ENCODE measurements around the gene TREML2.
"Not testable (repeated sequence)": the region's sequence is repeated elsewhere in the genome, so short reads cannot be mapped to it uniquely, and the experiment has no call there.

The TREML2 gene

DNA sequence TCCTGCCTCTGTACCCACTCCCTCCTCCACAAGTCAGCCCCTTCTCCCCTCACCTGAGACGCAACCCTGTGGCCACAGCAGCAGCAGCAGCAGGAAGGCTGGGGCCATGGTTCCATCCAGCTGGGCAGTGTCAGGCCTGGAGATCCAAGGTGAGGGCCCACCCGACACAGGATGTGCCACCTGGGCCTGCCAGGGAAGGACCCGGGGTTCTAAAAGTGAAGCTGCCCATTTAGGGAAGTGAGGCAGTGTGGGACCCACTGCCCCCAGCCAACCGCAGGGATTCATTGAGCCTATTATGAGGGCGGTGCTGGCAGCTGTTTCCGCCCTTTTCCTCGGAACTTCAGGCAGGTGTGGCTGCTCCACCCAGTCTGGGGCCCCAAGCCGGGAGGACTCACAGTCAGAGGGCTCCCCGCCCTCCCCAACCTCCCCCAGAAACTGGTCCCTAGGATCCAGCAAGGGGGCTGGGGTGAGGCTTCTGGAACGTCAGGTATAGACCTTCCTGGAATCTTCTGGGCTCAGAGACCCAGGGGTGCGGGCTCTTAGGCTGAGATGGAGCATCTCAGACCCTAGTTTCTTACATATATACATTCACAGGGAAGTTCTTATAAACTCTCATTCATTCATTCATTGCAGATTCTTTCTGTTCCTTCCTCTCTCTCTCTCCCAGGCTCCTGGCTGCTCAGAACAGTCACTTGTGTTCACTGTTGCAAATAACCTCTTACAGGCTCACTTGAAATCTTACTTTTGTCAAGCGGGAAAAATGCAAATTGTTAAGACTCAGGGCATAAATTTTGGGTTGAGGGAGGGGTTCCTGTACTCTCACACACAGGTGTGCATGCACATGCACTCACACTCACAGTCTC lies at the start of gene TREML2:
Gene TREML2 (minus strand): TSS at position 249 of the 863 bp plus-strand sequence. CDS start 141 bp downstream, at position 108.
- peak; percentile 44 for DNase-seq

DNA sequence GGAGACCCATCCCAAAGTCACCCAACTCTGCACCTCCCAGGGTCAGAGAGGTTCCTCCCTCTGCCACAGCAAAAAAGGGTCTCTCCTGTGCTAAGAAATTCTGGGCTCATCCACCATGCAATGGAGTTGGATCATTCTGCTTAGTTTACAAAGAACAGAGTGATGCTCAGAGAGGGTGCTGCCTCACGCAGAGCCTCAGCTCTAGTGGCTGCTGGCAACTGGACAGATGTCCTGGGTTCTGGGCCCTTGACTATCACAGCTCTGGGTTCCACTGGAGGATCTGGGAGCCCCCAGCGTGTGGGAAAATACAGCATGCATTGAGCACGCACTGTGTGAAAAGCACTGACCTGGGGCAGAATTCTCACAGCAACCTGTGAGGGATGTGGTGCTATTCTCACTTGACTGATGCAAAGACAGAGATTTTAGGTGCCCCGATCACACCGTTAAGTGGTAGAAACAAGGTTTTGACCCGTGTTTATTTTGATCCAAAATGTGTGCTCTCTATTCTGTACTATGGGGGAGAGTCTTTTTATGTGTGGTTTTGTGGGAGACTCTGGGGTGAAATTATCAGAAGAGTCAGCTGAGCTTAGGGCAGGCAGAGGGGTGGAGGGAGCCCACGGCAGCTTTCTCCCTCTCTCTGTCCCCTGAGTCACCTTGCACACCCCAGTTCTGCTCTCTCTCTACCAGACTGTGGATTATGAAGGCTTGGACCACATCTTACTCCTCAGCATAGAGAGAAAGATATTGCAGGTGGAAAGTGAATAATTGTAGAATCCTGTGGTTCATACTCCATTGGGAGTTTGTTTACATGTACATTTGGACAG lies 47.1 kb upstream of the TREML2 start:
- DNase-seq, result no peak

GRCh38 chr6:41247288-41247865 lies 46.4 kb upstream of the TREML2 start:
- no peak for DNase-seq

DNA sequence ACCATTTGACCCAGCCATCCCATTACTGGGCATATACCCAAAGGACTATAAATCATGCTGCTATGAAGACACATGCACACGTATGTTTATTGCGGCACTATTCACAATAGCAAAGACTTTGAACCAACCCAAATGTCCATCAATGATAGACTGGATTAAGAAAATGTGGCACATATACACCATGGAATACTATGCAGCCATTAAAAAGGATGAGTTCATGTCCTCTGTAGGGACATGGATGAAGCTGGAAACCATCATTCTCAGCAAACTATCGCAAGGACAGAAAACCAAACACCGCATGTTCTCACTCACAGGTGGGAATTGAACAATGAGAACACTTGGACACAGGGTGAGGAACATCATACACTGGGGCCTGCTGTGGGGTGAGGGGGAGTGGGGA lies 45.6 kb upstream of the TREML2 start:
- DNase-seq, result not testable (repeated sequence)

DNA sequence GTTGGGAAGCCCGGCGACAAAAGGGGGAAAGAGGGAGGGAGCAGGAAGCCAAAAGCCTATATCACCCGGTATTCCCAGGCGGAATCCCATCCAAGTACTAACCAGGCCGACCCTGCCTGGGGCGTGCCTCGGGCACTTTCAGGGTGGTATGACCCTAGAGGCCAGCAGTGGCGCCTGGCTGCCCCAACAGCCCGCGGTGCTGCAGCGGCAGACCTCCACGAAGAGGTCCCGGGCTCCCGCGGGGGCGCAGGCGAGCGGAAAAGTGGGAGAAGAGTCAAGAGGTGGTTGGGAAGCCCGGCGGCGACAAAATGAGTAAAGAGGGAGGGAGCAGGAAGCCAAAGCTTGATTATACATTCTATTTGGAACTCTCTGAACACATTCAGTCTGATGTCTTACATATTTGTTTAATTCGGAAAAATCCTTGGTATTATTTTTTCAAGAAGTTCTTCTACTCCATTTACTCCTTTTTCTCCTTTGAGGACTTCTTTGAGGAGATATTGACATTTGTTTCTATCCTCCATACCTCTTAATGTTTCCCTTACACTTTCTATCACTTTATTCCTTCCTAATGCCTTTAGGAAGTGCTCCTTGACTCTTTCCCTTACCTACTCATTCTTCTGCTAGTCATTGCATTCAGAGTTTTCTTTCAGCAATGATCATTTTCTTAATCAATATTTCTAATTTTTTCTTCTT lies 38.7 kb upstream of the TREML2 start:
- no peak for DNase-seq

DNA sequence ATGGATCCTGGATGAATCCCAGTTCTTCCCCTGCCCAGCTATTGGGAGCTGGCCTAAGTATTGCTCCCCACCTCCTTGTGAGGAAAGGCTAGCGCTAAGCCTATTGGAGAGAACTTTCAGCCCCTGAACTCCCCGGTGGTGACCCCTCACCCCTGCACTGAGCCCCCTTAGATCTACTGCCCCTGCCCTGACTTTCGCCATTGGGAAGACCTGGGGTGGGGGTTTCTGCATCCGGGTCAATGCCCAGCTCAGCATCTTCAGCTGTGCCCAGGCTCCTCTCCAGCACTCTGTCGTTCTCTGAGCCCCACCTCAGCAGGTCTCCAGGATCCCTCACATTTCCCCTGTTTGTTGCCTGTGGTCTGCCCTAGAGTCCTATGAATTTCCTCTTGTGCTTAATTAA lies 36.2 kb upstream of the TREML2 start:
- no peak for DNase-seq

- no peak for DNase-seq
Measured at GRCh38 chr6:41236276-41236675, 35.3 kb upstream of the TREML2 start.

DNA sequence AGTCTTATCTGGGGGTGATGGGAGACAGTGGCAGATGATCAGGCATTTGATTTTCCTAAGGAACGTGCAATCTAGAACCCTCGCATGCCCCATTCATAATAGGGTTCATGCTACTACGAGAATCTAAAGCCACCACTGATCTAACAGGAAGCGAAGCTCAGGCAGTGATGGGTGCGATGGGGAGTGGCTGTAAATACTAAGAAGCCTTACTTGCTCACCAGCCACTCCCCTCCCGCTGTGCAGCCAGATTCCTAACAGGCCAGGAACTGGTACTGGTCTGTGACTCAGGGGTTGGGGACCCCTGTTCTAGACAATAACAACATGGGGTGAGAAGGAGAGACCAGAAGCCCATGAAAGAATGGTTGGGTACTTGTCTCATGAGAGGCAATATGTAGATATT lies 31.7 kb upstream of the TREML2 start:
- DNase-seq, result no peak

- no peak for DNase-seq
Measured at GRCh38 chr6:41231246-41231645, 30.3 kb upstream of the TREML2 start.

DNA sequence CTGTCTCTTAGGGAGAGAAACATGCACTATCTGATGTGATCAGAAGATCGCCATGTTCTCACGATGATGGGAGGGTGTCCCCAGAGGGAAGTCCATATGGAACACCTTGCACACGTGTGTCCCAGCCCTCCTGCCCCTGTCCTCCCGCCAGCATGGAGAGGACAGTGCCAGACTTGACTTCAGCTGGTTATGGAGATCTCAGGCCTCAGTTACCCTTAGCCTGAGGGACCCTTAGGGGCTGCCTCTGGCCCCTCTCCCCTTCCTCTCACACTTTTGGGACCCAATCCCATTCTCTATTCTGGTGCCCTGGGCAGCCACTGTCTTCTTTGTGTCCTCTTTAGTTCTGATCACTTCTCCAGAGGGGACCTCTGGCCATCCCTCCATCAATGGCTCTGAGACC lies 28.8 kb upstream of the TREML2 start:
- no peak for DNase-seq

GRCh38 chr6:41228616-41229015 lies 27.7 kb upstream of the TREML2 start:
- DNase-seq, result no peak

GRCh38 chr6:41228096-41228495 lies 27.1 kb upstream of the TREML2 start, which contains the start of gene TREML4:
Gene TREML4 (plus strand): TSS chr6:41228349. CDS start chr6:41228428, 79 bp downstream.
- DNase-seq, result no peak

- no peak for DNase-seq
Measured at GRCh38 chr6:41226752-41227151, 25.8 kb upstream of the TREML2 start.

DNA sequence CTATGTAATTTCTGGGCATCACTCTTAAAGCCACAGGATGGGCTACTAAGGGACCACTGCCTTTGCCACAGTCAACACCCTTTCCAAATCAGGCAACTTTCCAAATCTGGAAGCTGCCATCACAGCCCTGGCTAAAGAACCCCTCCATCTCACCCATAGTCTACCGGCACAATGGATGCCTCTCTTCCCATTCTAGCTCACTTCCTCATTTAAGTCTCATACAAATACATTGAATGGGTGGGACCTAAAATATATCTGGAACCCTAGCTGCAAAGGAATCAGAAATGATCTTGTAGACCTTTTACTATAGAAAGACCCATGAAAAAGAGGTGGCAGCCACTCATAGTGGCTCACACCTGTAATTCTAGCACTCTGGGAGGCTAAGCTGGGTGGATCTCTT lies 23.9 kb upstream of the TREML2 start:
- DNase-seq, result no peak

GRCh38 chr6:41222513-41222912 lies 21.6 kb upstream of the TREML2 start:
- no peak for DNase-seq

DNA sequence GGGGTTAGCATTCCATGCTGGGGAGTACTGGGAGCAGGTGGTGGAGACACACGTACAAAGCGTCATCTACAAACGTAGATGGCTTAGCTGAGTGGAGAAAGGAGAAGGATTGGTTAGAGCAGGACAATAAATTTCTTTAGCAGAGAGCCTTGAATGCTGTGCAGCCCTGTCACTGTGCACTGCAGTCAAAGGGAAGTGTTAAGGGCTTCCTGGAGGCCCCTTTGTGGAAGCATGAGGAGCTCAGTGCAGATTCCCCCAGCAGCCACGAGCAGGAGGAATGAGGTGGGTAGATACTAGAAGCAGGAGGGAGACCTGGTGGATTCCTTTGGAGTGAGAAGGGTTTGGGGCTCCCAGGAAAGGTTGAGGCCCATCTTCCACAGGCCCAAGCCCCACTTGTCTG lies 21.1 kb upstream of the TREML2 start:
- DNase-seq, result no peak

GRCh38 chr6:41216616-41217015 lies 15.7 kb upstream of the TREML2 start:
- no peak for DNase-seq

- no peak for DNase-seq
Measured at GRCh38 chr6:41215777-41216176, 14.8 kb upstream of the TREML2 start.

DNA sequence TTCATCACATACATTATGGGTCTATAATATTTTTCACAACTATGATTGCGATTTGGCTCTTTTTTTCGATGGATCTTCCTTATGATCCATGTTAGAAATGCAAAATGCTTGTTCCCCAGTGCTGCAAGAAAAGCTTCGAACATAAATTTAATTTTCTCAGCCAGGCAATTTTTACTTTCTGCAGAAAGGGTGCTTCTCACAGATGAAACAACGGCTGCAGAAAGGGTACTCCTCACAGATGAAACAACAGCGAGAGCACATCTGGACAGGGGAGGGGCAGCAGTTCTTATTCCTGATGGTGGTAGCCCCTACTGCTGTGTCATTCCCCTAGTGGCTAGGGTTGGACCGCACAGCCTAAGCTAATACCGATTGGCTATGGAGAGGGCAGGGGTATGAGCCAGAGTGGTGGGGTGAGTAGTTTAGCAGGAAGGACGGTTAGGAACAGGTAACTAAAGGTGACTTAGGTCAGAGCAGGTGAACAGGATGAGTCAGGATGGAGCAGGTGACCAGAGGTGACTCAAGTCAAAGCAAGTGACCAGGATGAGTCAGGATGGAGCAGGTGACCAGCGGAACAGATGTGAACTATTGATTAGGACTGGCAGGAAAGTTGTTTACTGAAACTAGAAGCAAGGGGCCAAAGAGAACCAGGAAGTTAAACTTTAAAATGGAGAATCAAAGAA lies 13.8 kb upstream of the TREML2 start:
- DNase-seq, result no peak

GRCh38 chr6:41209547-41210320 lies 8.8 kb upstream of the TREML2 start:
- no peak for DNase-seq

GRCh38 chr6:41208439-41209106 lies 7.6 kb upstream of the TREML2 start:
- DNase-seq, result no peak
